UCSD-AML1 (cell line): ENCODE data around the gene IRF8.
"Not testable (repeated sequence)": the region's sequence is repeated elsewhere in the genome, so short reads cannot be mapped to it uniquely, and the experiment has no call there.

Experiments used
- DNase-seq: peaks from one replicate; lab custom pipeline; 2025; ENCODE audit not compliant: unreplicated experiment; lab: John Stamatoyannopoulos, UW

IRF8 gene

GRCh38 chr16:85898521-85899442 is at the start of gene IRF8:
IRF8 (plus strand) TSS chr16:85899162; CDS start chr16:85903016, 3,854 bp downstream.
- no peak for DNase-seq

GRCh38 chr16:85849388-85849787 is 49.6 kb upstream of the IRF8 start:
- no peak for DNase-seq

GRCh38 chr16:85850344-85850880 is 48.5 kb upstream of the IRF8 start:
- DNase-seq, result no peak

GRCh38 chr16:85851034-85851785 is 47.8 kb upstream of the IRF8 start:
- DNase-seq, result no peak

- no peak for DNase-seq
Observed at GRCh38 chr16:85853547-85854545, 45.1 kb upstream of the IRF8 start.

- DNase-seq, result no peak
Observed at GRCh38 chr16:85854935-85855334, 44.0 kb upstream of the IRF8 start.

GRCh38 chr16:85856079-85856478 is 42.9 kb upstream of the IRF8 start:
- no peak for DNase-seq

GRCh38 chr16:85856585-85856984 is 42.4 kb upstream of the IRF8 start:
- no peak for DNase-seq

- DNase-seq, result no peak
Observed at GRCh38 chr16:85857406-85857805, 41.6 kb upstream of the IRF8 start.

- not testable (repeated sequence) for DNase-seq
Observed at GRCh38 chr16:85858571-85858970, 40.4 kb upstream of the IRF8 start.

GRCh38 chr16:85858984-85859817 is 39.8 kb upstream of the IRF8 start:
- DNase-seq, result no peak

GRCh38 chr16:85859818-85860125 is 39.2 kb upstream of the IRF8 start:
- DNase-seq, result no peak

GRCh38 chr16:85860413-85861094 is 38.4 kb upstream of the IRF8 start:
- no peak for DNase-seq

GRCh38 chr16:85861095-85861825 is 37.7 kb upstream of the IRF8 start:
- no peak for DNase-seq

- DNase-seq, result no peak
Observed at GRCh38 chr16:85862476-85863383, 36.2 kb upstream of the IRF8 start.

- no peak for DNase-seq
Observed at GRCh38 chr16:85863384-85863774, 35.6 kb upstream of the IRF8 start.

GRCh38 chr16:85864965-85865364 is 34.0 kb upstream of the IRF8 start:
- no peak for DNase-seq

GRCh38 chr16:85867189-85867588 is 31.8 kb upstream of the IRF8 start:
- no peak for DNase-seq
